A549 treated with AZD9567 at 1 μM for 4 hours (cell line): Measurements from ENCODE around the gene HCN3. TPM values are rescaled to one million over a fixed set of nuclear protein-coding genes. Genes with fewer than 3 reads are reported as not detected.

Experiments
- total RNA-seq: library from RNA; stranded (reverse); fragments of 200-300 nt; extraction: Qiagen RNA extraction; gene quantifications from 5 replicates; pipeline ENCODE4 v1.2.3, GENCODE V29; 2022; ENCODE audit not compliant: insufficient read depth

HCN3 gene
- 1.6 to 6.1 TPM (median 5.0 TPM) in 5 replicates for total RNA-seq

GRCh38 chr1:155277070-155277901 is at the start of gene HCN3:
Gene HCN3 (plus strand): TSS chr1:155277463. CDS start chr1:155277591, 128 bp downstream.

GRCh38 chr1:155255243-155256007 is 21.8 kb upstream of the HCN3 start, which contains the start of gene ENTREP3:
Gene ENTREP3 (minus strand): TSS chr1:155255483. CDS start chr1:155254877, 606 bp downstream.

GRCh38 chr1:155261852-155262673 is 15.2 kb upstream of the HCN3 start, which contains the start of gene SCAMP3:
Gene SCAMP3 (minus strand): TSS chr1:155262360. CDS start chr1:155262151, 209 bp downstream.

GRCh38 chr1:155273343-155274245 is 3.7 kb upstream of the HCN3 start, which contains the start of gene CLK2:
Gene CLK2 (minus strand): TSS chr1:155273504. CDS start chr1:155270977, 2,527 bp downstream.

GRCh38 chr1:155301342-155301841 is 24.1 kb downstream of the HCN3 start, which contains the start of gene PKLR:
Gene PKLR (minus strand): TSS chr1:155301438. CDS start chr1:155301395, 43 bp downstream.

GRCh38 chr1:155308493-155309422 is 31.5 kb downstream of the HCN3 start, which contains the start of gene FDPS:
Gene FDPS (plus strand): TSS chr1:155308866. CDS start chr1:155309790, 924 bp downstream.

GRCh38 chr1:155320661-155321617 is 43.7 kb downstream of the HCN3 start, which contains the start of gene RUSC1:
Gene RUSC1 (plus strand): TSS chr1:155320894. CDS start chr1:155321774, 880 bp downstream.

Other genes starting within 250 kb of the HCN3 start
- gene DCST2, start 243.7 kb upstream of the HCN3 start, total RNA-seq: 0.38 to 0.88 TPM (median 0.56 TPM) in 4 of 5 replicates, not detected in the other
- not detected in 5 replicates for gene DCST1, start 243.6 kb upstream of the HCN3 start, total RNA-seq
- 55.7 to 115 TPM (median 104 TPM) in 5 replicates for gene ADAM15, start 226.1 kb upstream of the HCN3 start, total RNA-seq
- 11.3 to 14.4 TPM (median 13.2 TPM) in 5 replicates for gene EFNA4, start 213.7 kb upstream of the HCN3 start, total RNA-seq
- gene EFNA3, start 198.6 kb upstream of the HCN3 start, total RNA-seq: 7.0 to 11.0 TPM (median 7.7 TPM) in 5 replicates
- 23.7 to 35.1 TPM (median 30.9 TPM) in 5 replicates for gene EFNA1, start 149.6 kb upstream of the HCN3 start, total RNA-seq
- gene SLC50A1, start 141.6 kb upstream of the HCN3 start, total RNA-seq: 32.9 to 44.7 TPM (median 35.7 TPM) in 5 replicates
- gene DPM3, start 136.9 kb upstream of the HCN3 start, total RNA-seq: 71.3 to 102 TPM (median 100 TPM) in 5 replicates
- gene KRTCAP2, start 104.2 kb upstream of the HCN3 start, total RNA-seq: 226 to 261 TPM (median 239 TPM) in 5 replicates
- gene TRIM46, start 103.6 kb upstream of the HCN3 start, total RNA-seq: 1.6 to 2.4 TPM (median 2.0 TPM) in 4 of 5 replicates, not detected in the other
- gene THBS3, start 69.6 kb upstream of the HCN3 start, total RNA-seq: 3.3 to 11.6 TPM (median 9.6 TPM) in 5 replicates
- gene MTX1, start 68.8 kb upstream of the HCN3 start, total RNA-seq: 71.0 to 72.9 TPM (median 72.6 TPM) in 5 replicates
- 28.4 to 32.9 TPM (median 29.7 TPM) in 5 replicates for gene ENTREP3, start 22.0 kb upstream of the HCN3 start, total RNA-seq
- gene SCAMP3, start 15.1 kb upstream of the HCN3 start, total RNA-seq: 106 to 136 TPM (median 123 TPM) in 5 replicates
- 18.9 to 35.2 TPM (median 31.1 TPM) in 5 replicates for gene CLK2, start 4.0 kb upstream of the HCN3 start, total RNA-seq
- gene PKLR, start 24.0 kb downstream of the HCN3 start, total RNA-seq: 0.02 to 0.03 TPM in 2 of 5 replicates, not detected in the others
- 158 to 170 TPM (median 163 TPM) in 5 replicates for gene FDPS, start 31.4 kb downstream of the HCN3 start, total RNA-seq
- 40.7 to 56.9 TPM (median 56.2 TPM) in 5 replicates for gene RUSC1, start 43.4 kb downstream of the HCN3 start, total RNA-seq